ENCODE results near the gene DLGAP1. TPM values are rescaled to one million over a fixed set of nuclear protein-coding genes. Genes with fewer than 3 reads are reported as not detected.

Gene DLGAP1
- total and polyA plus RNA-seq, 4 donors, result 0.75 to 6.6 (median 3.6) TPM

- 69 to 77% methylated on average over 12 of the region's 12 CpGs for WGBS, 2 donors
- no peaks in the 10 kb centered on the region for H3K27me3 ChIP-seq (ENCODE audit: control insufficient read depth in 1 of 2, insufficient read depth in 2 of 2, low read length in 1 of 2)
- no peaks in the 10 kb centered on the region for H3K9me3 ChIP-seq (ENCODE audit: control insufficient read depth, low read length)
- no peaks in the 10 kb centered on the region for H3K36me3 ChIP-seq (ENCODE audit: control insufficient read depth in 1 of 2, insufficient read depth in 2 of 2, low read length in 1 of 2)
- intact Hi-C loops (cut with DNase I), result no loop called here
- H3K27ac ChIP-seq (ENCODE audit: low read depth in 1 of 2, low read length in 2 of 2), result no peak overlapping the region
- DNase-seq, result no peak
- H3K4me1 ChIP-seq (ENCODE audit: control insufficient read depth in 1 of 2, insufficient read depth in 2 of 2, low read length in 2 of 2), result no peaks in the 10 kb centered on the region
- no peak for ATAC-seq (ENCODE audit: low FRiP score)
- no peak overlapping the region for H3K4me3 ChIP-seq (ENCODE audit: low read length in 2 of 2)
These were observed 324.1 kb downstream of the DLGAP1 start for GRCh38 chr18:4130734-4131719.

GRCh38 chr18:4126939-4127338 is 328.2 kb downstream of the DLGAP1 start:
- intact Hi-C loops (cut with DNase I), result no loop called here
- Histone ChIP-seq H3K36me3 (ENCODE audit: control insufficient read depth in 1 of 2, insufficient read depth in 2 of 2, low read length in 1 of 2) (no peaks in the 10 kb centered on the region), H3K9me3 (ENCODE audit: control insufficient read depth, low read length) (no peaks in the 10 kb centered on the region), H3K27ac (ENCODE audit: low read depth in 1 of 2, low read length in 2 of 2) (no peak overlapping the region), H3K4me3 (ENCODE audit: low read length in 2 of 2) (no peak overlapping the region), H3K27me3 (ENCODE audit: control insufficient read depth in 1 of 2, insufficient read depth in 2 of 2, low read length in 1 of 2) (no peaks in the 10 kb centered on the region), H3K4me1 (ENCODE audit: control insufficient read depth in 1 of 2, insufficient read depth in 2 of 2, low read length in 2 of 2) (peaks cover 3 to 6% of the 10 kb centered on the region in 2 donors)
- DNase-seq, result no peak
- WGBS, 2 donors, result 93 to 97% methylated on average over 1 of the region's 1 CpG
- ATAC-seq (ENCODE audit: low FRiP score), result no peak

- ATAC-seq (ENCODE audit: low FRiP score) (no peak), DNase-seq (no peak)
- Histone ChIP-seq H3K4me1 (ENCODE audit: control insufficient read depth in 1 of 2, insufficient read depth in 2 of 2, low read length in 2 of 2) (peaks cover 3 to 6% of the 10 kb centered on the region in 2 donors), H3K9me3 (ENCODE audit: control insufficient read depth, low read length) (no peaks in the 10 kb centered on the region), H3K4me3 (ENCODE audit: low read length in 2 of 2) (no peak overlapping the region), H3K27ac (ENCODE audit: low read depth in 1 of 2, low read length in 2 of 2) (peak overlapping the region in 1 of 2 donors; percentile 48), H3K36me3 (ENCODE audit: control insufficient read depth in 1 of 2, insufficient read depth in 2 of 2, low read length in 1 of 2) (no peaks in the 10 kb centered on the region), H3K27me3 (ENCODE audit: control insufficient read depth in 1 of 2, insufficient read depth in 2 of 2, low read length in 1 of 2) (no peaks in the 10 kb centered on the region)
- 49 to 53% methylated on average over 6 of the region's 6 CpGs for WGBS, 2 donors
- intact Hi-C loops (cut with DNase I), result no loop called here
These were observed 329.4 kb downstream of the DLGAP1 start for GRCh38 chr18:4125627-4126230.

GRCh38 chr18:4125224-4125623 is 329.9 kb downstream of the DLGAP1 start:
- Histone ChIP-seq H3K4me1 (ENCODE audit: control insufficient read depth in 1 of 2, insufficient read depth in 2 of 2, low read length in 2 of 2) (peaks cover 3 to 6% of the 10 kb centered on the region in 2 donors), H3K4me3 (ENCODE audit: low read length in 2 of 2) (no peak overlapping the region), H3K36me3 (ENCODE audit: control insufficient read depth in 1 of 2, insufficient read depth in 2 of 2, low read length in 1 of 2) (no peaks in the 10 kb centered on the region), H3K27ac (ENCODE audit: low read depth in 1 of 2, low read length in 2 of 2) (no peak overlapping the region), H3K27me3 (ENCODE audit: control insufficient read depth in 1 of 2, insufficient read depth in 2 of 2, low read length in 1 of 2) (no peaks in the 10 kb centered on the region), H3K9me3 (ENCODE audit: control insufficient read depth, low read length) (no peaks in the 10 kb centered on the region)
- intact Hi-C loops (cut with DNase I), result no loop called here
- ATAC-seq (ENCODE audit: low FRiP score) (peak; percentile 76), DNase-seq (no peak)

DNA sequence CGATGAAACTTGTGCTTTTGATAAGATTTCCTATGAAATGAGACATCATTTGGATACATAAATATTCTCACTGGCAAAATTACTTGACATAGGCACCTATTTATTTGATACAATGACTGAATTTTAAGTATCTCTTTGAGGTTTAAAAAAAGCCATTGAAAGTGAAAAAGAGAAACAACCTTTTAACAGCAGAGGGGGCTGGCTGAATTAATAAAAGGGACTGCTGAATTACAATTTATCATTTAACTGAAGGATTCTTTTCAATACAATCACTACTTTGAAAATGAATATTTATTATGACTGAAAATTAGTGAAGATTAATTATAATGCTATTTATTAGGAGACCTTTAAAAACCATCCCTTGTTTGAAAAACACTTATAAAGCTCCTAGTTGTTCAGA is 335.3 kb downstream of the DLGAP1 start:
- H3K4me3 ChIP-seq (ENCODE audit: low read length in 2 of 2), result no peak overlapping the region
- H3K27me3 ChIP-seq (ENCODE audit: control insufficient read depth in 1 of 2, insufficient read depth in 2 of 2, low read length in 1 of 2), result no peaks in the 10 kb centered on the region
- H3K9me3 ChIP-seq (ENCODE audit: control insufficient read depth, low read length), result no peaks in the 10 kb centered on the region
- WGBS, 2 donors, result 38 to 46% methylated on average over 1 of the region's 1 CpG
- DNase-seq (no peak), ATAC-seq (ENCODE audit: low FRiP score) (no peak)
- intact Hi-C loops (cut with DNase I), result no loop called here
- no peak overlapping the region for H3K27ac ChIP-seq (ENCODE audit: low read depth in 1 of 2, low read length in 2 of 2)
- H3K4me1 ChIP-seq (ENCODE audit: control insufficient read depth in 1 of 2, insufficient read depth in 2 of 2, low read length in 2 of 2), result peaks cover 0 to 2% of the 10 kb centered on the region in 2 donors
- no peaks in the 10 kb centered on the region for H3K36me3 ChIP-seq (ENCODE audit: control insufficient read depth in 1 of 2, insufficient read depth in 2 of 2, low read length in 1 of 2)

GRCh38 chr18:4119127-4119648 is 335.9 kb downstream of the DLGAP1 start:
- intact Hi-C loops (cut with DNase I), result no loop called here
- no peak for ATAC-seq (ENCODE audit: low FRiP score)
- H3K4me1 ChIP-seq (ENCODE audit: control insufficient read depth in 1 of 2, insufficient read depth in 2 of 2, low read length in 2 of 2), result no peaks in the 10 kb centered on the region
- no peaks in the 10 kb centered on the region for H3K9me3 ChIP-seq (ENCODE audit: control insufficient read depth, low read length)
- H3K27ac ChIP-seq (ENCODE audit: low read depth in 1 of 2, low read length in 2 of 2), result no peak overlapping the region
- no peaks in the 10 kb centered on the region for H3K27me3 ChIP-seq (ENCODE audit: control insufficient read depth in 1 of 2, insufficient read depth in 2 of 2, low read length in 1 of 2)
- DNase-seq, result no peak
- no peak overlapping the region for H3K4me3 ChIP-seq (ENCODE audit: low read length in 2 of 2)
- WGBS, 2 donors, result 78 to 81% methylated on average over 7 of the region's 7 CpGs
- no peaks in the 10 kb centered on the region for H3K36me3 ChIP-seq (ENCODE audit: control insufficient read depth in 1 of 2, insufficient read depth in 2 of 2, low read length in 1 of 2)

GRCh38 chr18:4108016-4108415 is 347.1 kb downstream of the DLGAP1 start:
- no peaks in the 10 kb centered on the region for H3K27me3 ChIP-seq (ENCODE audit: control insufficient read depth in 1 of 2, insufficient read depth in 2 of 2, low read length in 1 of 2)
- no peaks in the 10 kb centered on the region for H3K9me3 ChIP-seq (ENCODE audit: control insufficient read depth, low read length)
- WGBS, 2 donors, result 36 to 89% methylated on average over 1 of the region's 1 CpG
- DNase-seq (no peak), ATAC-seq (ENCODE audit: low FRiP score) (no peak)
- intact Hi-C loops (cut with DNase I), result loop anchor here (5.0 to 10.0 kb wide), 4 partner anchors 137 to 944 kb away; partner anchors contain the start of gene DLGAP1 (in 1 of the 2)
- no peak overlapping the region for H3K27ac ChIP-seq (ENCODE audit: low read depth in 1 of 2, low read length in 2 of 2)
- H3K4me3 ChIP-seq (ENCODE audit: low read length in 2 of 2), result no peak overlapping the region
- no peaks in the 10 kb centered on the region for H3K36me3 ChIP-seq (ENCODE audit: control insufficient read depth in 1 of 2, insufficient read depth in 2 of 2, low read length in 1 of 2)
- H3K4me1 ChIP-seq (ENCODE audit: control insufficient read depth in 1 of 2, insufficient read depth in 2 of 2, low read length in 2 of 2), result no peaks in the 10 kb centered on the region

- WGBS, 2 donors, result 33 to 41% methylated on average over 12 of the region's 12 CpGs
- Histone ChIP-seq H3K27me3 (ENCODE audit: control insufficient read depth in 1 of 2, insufficient read depth in 2 of 2, low read length in 1 of 2) (no peaks in the 10 kb centered on the region), H3K36me3 (ENCODE audit: control insufficient read depth in 1 of 2, insufficient read depth in 2 of 2, low read length in 1 of 2) (no peaks in the 10 kb centered on the region), H3K9me3 (ENCODE audit: control insufficient read depth, low read length) (no peaks in the 10 kb centered on the region), H3K27ac (ENCODE audit: low read depth in 1 of 2, low read length in 2 of 2) (no peak overlapping the region), H3K4me1 (ENCODE audit: control insufficient read depth in 1 of 2, insufficient read depth in 2 of 2, low read length in 2 of 2) (no peaks in the 10 kb centered on the region), H3K4me3 (ENCODE audit: low read length in 2 of 2) (peak overlapping the region; percentile 26 to 76)
- ATAC-seq (ENCODE audit: low FRiP score) (peak; percentile 62), DNase-seq (no peak)
- intact Hi-C loops (cut with DNase I), result loop anchor here (2.0 to 10.0 kb wide), 5 partner anchors 138 to 950 kb away; partner anchors contain the start of gene DLGAP1 (in 1 of the 2)
These were observed 348.0 kb downstream of the DLGAP1 start for GRCh38 chr18:4107049-4107467.

All from aorta (tissue), 5 donors.